ENCODE data around the gene NLRP6. TPM values are rescaled to one million over a fixed set of nuclear protein-coding genes. Genes with fewer than 3 reads are reported as not detected.

Gene NLRP6
- total RNA-seq, 1 donor from 2014 or later: not detected

GRCh38 chr11:271319-271715 lies 6.9 kb upstream of the NLRP6 start:
- H3K27ac Mint-ChIP-seq (ENCODE audit: unreplicated experiment): no peak overlapping the region
- TF ChIP-seq CTCF (IDR thresholded peaks at IDR 0.05): no peak
- peaks cover 6% of the 10 kb centered on the region for H3K4me1 Mint-ChIP-seq (ENCODE audit: unreplicated experiment)
- H3K36me3 Mint-ChIP-seq (ENCODE audit: unreplicated experiment): no peaks in the 10 kb centered on the region
- no peak overlapping the region for H3K4me3 Mint-ChIP-seq (ENCODE audit: unreplicated experiment)
- H3K9me3 Mint-ChIP-seq (ENCODE audit: unreplicated experiment): peaks cover 5% of the 10 kb centered on the region
- DNase-seq (ENCODE audit: extremely low spot score, unreplicated experiment): no peak
- H3K27me3 Mint-ChIP-seq (ENCODE audit: unreplicated experiment): peaks cover 42% of the 10 kb centered on the region

- no peak for DNase-seq (ENCODE audit: extremely low spot score, unreplicated experiment)
- H3K36me3 Mint-ChIP-seq (ENCODE audit: unreplicated experiment): no peaks in the 10 kb centered on the region
- peaks cover 6% of the 10 kb centered on the region for H3K4me1 Mint-ChIP-seq (ENCODE audit: unreplicated experiment)
- H3K4me3 Mint-ChIP-seq (ENCODE audit: unreplicated experiment): no peak overlapping the region
- H3K9me3 Mint-ChIP-seq (ENCODE audit: unreplicated experiment): peaks cover 10% of the 10 kb centered on the region
- no peak for TF ChIP-seq CTCF (IDR thresholded peaks at IDR 0.05)
- H3K27ac Mint-ChIP-seq (ENCODE audit: unreplicated experiment): no peak overlapping the region
- peaks cover 49% of the 10 kb centered on the region for H3K27me3 Mint-ChIP-seq (ENCODE audit: unreplicated experiment)
Observed at GRCh38 chr11:272195-272930, 5.8 kb upstream of the NLRP6 start.

GRCh38 chr11:272931-273198 lies 5.3 kb upstream of the NLRP6 start:
- Mint-ChIP-seq H3K4me3 (ENCODE audit: unreplicated experiment) (no peak overlapping the region), H3K9me3 (ENCODE audit: unreplicated experiment) (peaks cover 10% of the 10 kb centered on the region), H3K4me1 (ENCODE audit: unreplicated experiment) (peaks cover 6% of the 10 kb centered on the region), H3K27ac (ENCODE audit: unreplicated experiment) (no peak overlapping the region), H3K27me3 (ENCODE audit: unreplicated experiment) (peaks cover 52% of the 10 kb centered on the region), H3K36me3 (ENCODE audit: unreplicated experiment) (no peaks in the 10 kb centered on the region)
- no peak for DNase-seq (ENCODE audit: extremely low spot score, unreplicated experiment)
- no peak for TF ChIP-seq CTCF (IDR thresholded peaks at IDR 0.05)

GRCh38 chr11:276219-276618 lies 2.0 kb upstream of the NLRP6 start:
- Mint-ChIP-seq H3K27ac (ENCODE audit: unreplicated experiment) (no peak overlapping the region), H3K36me3 (ENCODE audit: unreplicated experiment) (no peaks in the 10 kb centered on the region), H3K27me3 (ENCODE audit: unreplicated experiment) (peaks cover 48% of the 10 kb centered on the region), H3K9me3 (ENCODE audit: unreplicated experiment) (peaks cover 10% of the 10 kb centered on the region), H3K4me3 (ENCODE audit: unreplicated experiment) (no peak overlapping the region), H3K4me1 (ENCODE audit: unreplicated experiment) (no peaks in the 10 kb centered on the region)
- DNase-seq (ENCODE audit: extremely low spot score, unreplicated experiment): no peak
- TF ChIP-seq CTCF (IDR thresholded peaks at IDR 0.05): no peak

GRCh38 chr11:279040-279965 lies 1.1 kb downstream of the NLRP6 start:
- no peak overlapping the region for H3K4me3 Mint-ChIP-seq (ENCODE audit: unreplicated experiment)
- no peaks in the 10 kb centered on the region for H3K4me1 Mint-ChIP-seq (ENCODE audit: unreplicated experiment)
- H3K27me3 Mint-ChIP-seq (ENCODE audit: unreplicated experiment): peaks cover 30% of the 10 kb centered on the region
- H3K27ac Mint-ChIP-seq (ENCODE audit: unreplicated experiment): no peak overlapping the region
- no peaks in the 10 kb centered on the region for H3K36me3 Mint-ChIP-seq (ENCODE audit: unreplicated experiment)
- peaks cover 10% of the 10 kb centered on the region for H3K9me3 Mint-ChIP-seq (ENCODE audit: unreplicated experiment)
- TF ChIP-seq CTCF (IDR thresholded peaks at IDR 0.05): no peak
- DNase-seq (ENCODE audit: extremely low spot score, unreplicated experiment): no peak
